T-helper 1 cell treated with Interleukin-12 subunit alpha and Interleukin-12 subunit beta and Interleukin-4 antibody, amounts not matched to agents 30 μg/mL and 1 μg/mL, for 36 hours (primary cell): ENCODE results near the gene SSUH2.
"Not testable (repeated sequence)": the region's sequence is repeated elsewhere in the genome, so short reads cannot be mapped to it uniquely, and the experiment has no call there.

ENCODE experiments used
- H3K27ac Mint-ChIP-seq: one replicate; pipeline ENCODE4 v1.8.0; 2021; ENCODE audit warnings: mild to moderate bottlenecking, mixed read lengths
- H3K27me3 Mint-ChIP-seq: one replicate; pipeline ENCODE4 v1.8.0; 2021; ENCODE audit warnings: low read depth, mixed read lengths
- H3K36me3 Mint-ChIP-seq: one replicate; pipeline ENCODE4 v1.8.0; 2021; ENCODE audit warnings: low read depth, mixed read lengths
- H3K4me1 Mint-ChIP-seq: one replicate; pipeline ENCODE4 v1.8.0; 2021; ENCODE audit warnings: low read depth, mixed read lengths
- H3K4me3 Mint-ChIP-seq: one replicate; pipeline ENCODE4 v1.8.0; 2021; ENCODE audit warnings: mild to moderate bottlenecking, moderate library complexity, mixed read lengths
- H3K9me3 Mint-ChIP-seq: one replicate; pipeline ENCODE4 v1.8.0; 2021; ENCODE audit warnings: mixed read lengths

The SSUH2 gene

GRCh38 chr3:8665407-8665896 lies 20.9 kb upstream of the SSUH2 start:
- H3K4me1 Mint-ChIP-seq, result no peaks in the 10 kb centered on the region
- H3K36me3 Mint-ChIP-seq, result no peaks in the 10 kb centered on the region
- no peak overlapping the region for H3K27ac Mint-ChIP-seq
- H3K27me3 Mint-ChIP-seq, result peaks cover 4% of the 10 kb centered on the region
- H3K4me3 Mint-ChIP-seq, result no peak overlapping the region
- H3K9me3 Mint-ChIP-seq, result no peaks in the 10 kb centered on the region

GRCh38 chr3:8663177-8664061 lies 18.8 kb upstream of the SSUH2 start:
- no peak overlapping the region for H3K27ac Mint-ChIP-seq
- H3K27me3 Mint-ChIP-seq, result peaks cover 17% of the 10 kb centered on the region
- H3K36me3 Mint-ChIP-seq, result no peaks in the 10 kb centered on the region
- no peak overlapping the region for H3K4me3 Mint-ChIP-seq
- H3K4me1 Mint-ChIP-seq, result no peaks in the 10 kb centered on the region
- H3K9me3 Mint-ChIP-seq, result no peaks in the 10 kb centered on the region

GRCh38 chr3:8662594-8662993 lies 18.0 kb upstream of the SSUH2 start:
- Mint-ChIP-seq H3K36me3 (no peaks in the 10 kb centered on the region), H3K4me3 (no peak overlapping the region), H3K4me1 (no peaks in the 10 kb centered on the region), H3K27ac (no peak overlapping the region), H3K9me3 (no peaks in the 10 kb centered on the region), H3K27me3 (peaks cover 18% of the 10 kb centered on the region)

- peaks cover 24% of the 10 kb centered on the region for H3K27me3 Mint-ChIP-seq
- no peak overlapping the region for H3K27ac Mint-ChIP-seq
- no peaks in the 10 kb centered on the region for H3K9me3 Mint-ChIP-seq
- no peaks in the 10 kb centered on the region for H3K36me3 Mint-ChIP-seq
- no peaks in the 10 kb centered on the region for H3K4me1 Mint-ChIP-seq
- no peak overlapping the region for H3K4me3 Mint-ChIP-seq
Measured at GRCh38 chr3:8660175-8661118, 15.8 kb upstream of the SSUH2 start.

GRCh38 chr3:8659242-8659641 lies 14.6 kb upstream of the SSUH2 start:
- Mint-ChIP-seq H3K4me3 (no peak overlapping the region), H3K27ac (peak overlapping the region; percentile 39), H3K9me3 (no peaks in the 10 kb centered on the region), H3K4me1 (no peaks in the 10 kb centered on the region), H3K36me3 (no peaks in the 10 kb centered on the region), H3K27me3 (peaks cover 23% of the 10 kb centered on the region)

- no peaks in the 10 kb centered on the region for H3K9me3 Mint-ChIP-seq
- no peaks in the 10 kb centered on the region for H3K4me1 Mint-ChIP-seq
- no peaks in the 10 kb centered on the region for H3K36me3 Mint-ChIP-seq
- peaks cover 24% of the 10 kb centered on the region for H3K27me3 Mint-ChIP-seq
- H3K4me3 Mint-ChIP-seq, result no peak overlapping the region
- H3K27ac Mint-ChIP-seq, result no peak overlapping the region
Measured at GRCh38 chr3:8658306-8659212, 14.0 kb upstream of the SSUH2 start.

GRCh38 chr3:8657804-8658305 lies 13.3 kb upstream of the SSUH2 start:
- Mint-ChIP-seq H3K36me3 (no peaks in the 10 kb centered on the region), H3K9me3 (no peaks in the 10 kb centered on the region), H3K4me3 (no peak overlapping the region), H3K27ac (no peak overlapping the region), H3K4me1 (no peaks in the 10 kb centered on the region), H3K27me3 (peaks cover 24% of the 10 kb centered on the region)

- Mint-ChIP-seq H3K9me3 (no peaks in the 10 kb centered on the region), H3K4me1 (no peaks in the 10 kb centered on the region), H3K27me3 (peaks cover 24% of the 10 kb centered on the region), H3K27ac (no peak overlapping the region), H3K4me3 (no peak overlapping the region), H3K36me3 (no peaks in the 10 kb centered on the region)
Measured at GRCh38 chr3:8656240-8656639, 11.6 kb upstream of the SSUH2 start.

- Mint-ChIP-seq H3K9me3 (no peaks in the 10 kb centered on the region), H3K36me3 (no peaks in the 10 kb centered on the region), H3K4me3 (no peak overlapping the region), H3K27ac (no peak overlapping the region), H3K27me3 (peaks cover 24% of the 10 kb centered on the region), H3K4me1 (no peaks in the 10 kb centered on the region)
Measured at GRCh38 chr3:8655387-8655835, 10.8 kb upstream of the SSUH2 start.

- H3K4me1 Mint-ChIP-seq, H3K9me3 Mint-ChIP-seq, H3K4me3 Mint-ChIP-seq, H3K36me3 Mint-ChIP-seq, H3K27ac Mint-ChIP-seq: not testable (repeated sequence)
- H3K27me3 Mint-ChIP-seq, result peaks cover 27% of the 10 kb centered on the region
Measured at GRCh38 chr3:8654572-8655329, 10.2 kb upstream of the SSUH2 start.

GRCh38 chr3:8653800-8654408 lies 9.3 kb upstream of the SSUH2 start:
- Mint-ChIP-seq H3K27ac (no peak overlapping the region), H3K9me3 (no peaks in the 10 kb centered on the region), H3K4me1 (no peaks in the 10 kb centered on the region), H3K36me3 (no peaks in the 10 kb centered on the region), H3K4me3 (no peak overlapping the region), H3K27me3 (peaks cover 19% of the 10 kb centered on the region)

- H3K4me3 Mint-ChIP-seq, result no peak overlapping the region
- no peak overlapping the region for H3K27ac Mint-ChIP-seq
- no peaks in the 10 kb centered on the region for H3K9me3 Mint-ChIP-seq
- H3K4me1 Mint-ChIP-seq, result no peaks in the 10 kb centered on the region
- H3K27me3 Mint-ChIP-seq, result peaks cover 12% of the 10 kb centered on the region
- no peaks in the 10 kb centered on the region for H3K36me3 Mint-ChIP-seq
Measured at GRCh38 chr3:8652324-8652987, 7.9 kb upstream of the SSUH2 start.
